ENCODE results near the gene PRDM16. TPM values are rescaled to one million over a fixed set of nuclear protein-coding genes. Genes with fewer than 3 reads are reported as not detected.

PRDM16 gene
- total RNA-seq, 1 experiment from 2014 or later, result 22.3 TPM

DNA sequence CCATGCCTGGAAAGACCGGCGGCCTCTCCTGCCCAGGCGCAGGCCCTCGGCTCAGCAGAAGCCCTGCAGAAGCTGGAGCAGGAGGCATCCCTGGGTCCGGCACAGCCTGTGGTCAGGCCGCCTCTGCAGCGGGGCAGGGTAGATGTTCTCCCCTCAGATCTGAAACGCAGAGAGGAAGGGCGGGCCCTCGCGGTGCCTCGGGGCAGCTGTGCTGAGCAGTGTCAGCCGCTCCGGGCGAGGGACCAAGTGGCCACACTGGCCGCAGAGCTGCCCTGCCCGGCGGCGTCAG, 210.1 kb downstream of the PRDM16 start:
- ATAC-seq (no peak), DNase-seq (ENCODE audit: low read depth, low spot score) (no peak)
- H3K9me3 ChIP-seq (ENCODE audit: control insufficient read depth, insufficient read depth, low read depth, low read length), result no peaks in the 10 kb centered on the region
- ChIA-PET CTCF (no interaction called here), POLR2A (no interaction called here)
- H3K4me1 ChIP-seq (ENCODE audit: control insufficient read depth, insufficient read depth, low read length), result peaks cover 1% of the 10 kb centered on the region
- TF ChIP-seq, protein P1, sequence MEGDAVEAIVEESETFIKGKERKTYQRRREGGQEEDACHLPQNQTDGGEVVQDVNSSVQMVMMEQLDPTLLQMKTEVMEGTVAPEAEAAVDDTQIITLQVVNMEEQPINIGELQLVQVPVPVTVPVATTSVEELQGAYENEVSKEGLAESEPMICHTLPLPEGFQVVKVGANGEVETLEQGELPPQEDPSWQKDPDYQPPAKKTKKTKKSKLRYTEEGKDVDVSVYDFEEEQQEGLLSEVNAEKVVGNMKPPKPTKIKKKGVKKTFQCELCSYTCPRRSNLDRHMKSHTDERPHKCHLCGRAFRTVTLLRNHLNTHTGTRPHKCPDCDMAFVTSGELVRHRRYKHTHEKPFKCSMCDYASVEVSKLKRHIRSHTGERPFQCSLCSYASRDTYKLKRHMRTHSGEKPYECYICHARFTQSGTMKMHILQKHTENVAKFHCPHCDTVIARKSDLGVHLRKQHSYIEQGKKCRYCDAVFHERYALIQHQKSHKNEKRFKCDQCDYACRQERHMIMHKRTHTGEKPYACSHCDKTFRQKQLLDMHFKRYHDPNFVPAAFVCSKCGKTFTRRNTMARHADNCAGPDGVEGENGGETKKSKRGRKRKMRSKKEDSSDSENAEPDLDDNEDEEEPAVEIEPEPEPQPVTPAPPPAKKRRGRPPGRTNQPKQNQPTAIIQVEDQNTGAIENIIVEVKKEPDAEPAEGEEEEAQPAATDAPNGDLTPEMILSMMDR (IDR thresholded peaks at IDR 0.05), result no peak
- TF ChIP-seq, protein P2, sequence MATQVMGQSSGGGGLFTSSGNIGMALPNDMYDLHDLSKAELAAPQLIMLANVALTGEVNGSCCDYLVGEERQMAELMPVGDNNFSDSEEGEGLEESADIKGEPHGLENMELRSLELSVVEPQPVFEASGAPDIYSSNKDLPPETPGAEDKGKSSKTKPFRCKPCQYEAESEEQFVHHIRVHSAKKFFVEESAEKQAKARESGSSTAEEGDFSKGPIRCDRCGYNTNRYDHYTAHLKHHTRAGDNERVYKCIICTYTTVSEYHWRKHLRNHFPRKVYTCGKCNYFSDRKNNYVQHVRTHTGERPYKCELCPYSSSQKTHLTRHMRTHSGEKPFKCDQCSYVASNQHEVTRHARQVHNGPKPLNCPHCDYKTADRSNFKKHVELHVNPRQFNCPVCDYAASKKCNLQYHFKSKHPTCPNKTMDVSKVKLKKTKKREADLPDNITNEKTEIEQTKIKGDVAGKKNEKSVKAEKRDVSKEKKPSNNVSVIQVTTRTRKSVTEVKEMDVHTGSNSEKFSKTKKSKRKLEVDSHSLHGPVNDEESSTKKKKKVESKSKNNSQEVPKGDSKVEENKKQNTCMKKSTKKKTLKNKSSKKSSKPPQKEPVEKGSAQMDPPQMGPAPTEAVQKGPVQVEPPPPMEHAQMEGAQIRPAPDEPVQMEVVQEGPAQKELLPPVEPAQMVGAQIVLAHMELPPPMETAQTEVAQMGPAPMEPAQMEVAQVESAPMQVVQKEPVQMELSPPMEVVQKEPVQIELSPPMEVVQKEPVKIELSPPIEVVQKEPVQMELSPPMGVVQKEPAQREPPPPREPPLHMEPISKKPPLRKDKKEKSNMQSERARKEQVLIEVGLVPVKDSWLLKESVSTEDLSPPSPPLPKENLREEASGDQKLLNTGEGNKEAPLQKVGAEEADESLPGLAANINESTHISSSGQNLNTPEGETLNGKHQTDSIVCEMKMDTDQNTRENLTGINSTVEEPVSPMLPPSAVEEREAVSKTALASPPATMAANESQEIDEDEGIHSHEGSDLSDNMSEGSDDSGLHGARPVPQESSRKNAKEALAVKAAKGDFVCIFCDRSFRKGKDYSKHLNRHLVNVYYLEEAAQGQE (IDR thresholded peaks at IDR 0.05; ENCODE audit: insufficient read depth in 1 of 2, low read depth in 2 of 2, low read length in 1 of 2), result no peak
- no peak for TF ChIP-seq SIN3A (IDR thresholded peaks at IDR 0.05; ENCODE audit: borderline replicate concordance, insufficient read depth, low read depth, low read length)
- no peak for TF ChIP-seq POLR2AphosphoS5 (IDR thresholded peaks at IDR 0.05; ENCODE audit: low read depth, low read length)
- no peak for TF ChIP-seq TCF7L2 (IDR thresholded peaks at IDR 0.05; ENCODE audit: low read depth, low read length)
- BruUV-seq (replicated peaks), result no TSS peak
- in situ Hi-C loops (cut with HindIII; ENCODE audit: low pct_unique_long_range_greater_than_20kb, low sequenced_read_pairs), result no loop called here
- intact Hi-C loops (cut with micrococcal nuclease; ENCODE audit: unreplicated experiment), result no loop called here
- H3K27ac ChIP-seq (ENCODE audit: low read length), result no peak overlapping the region
- no peaks in the 10 kb centered on the region for H3K27me3 ChIP-seq (ENCODE audit: control insufficient read depth, insufficient read depth, low read length)
- H3K36me3 ChIP-seq (ENCODE audit: control insufficient read depth, insufficient read depth, low read length), result no peaks in the 10 kb centered on the region
- no peak overlapping the region for H3K4me3 ChIP-seq (ENCODE audit: low read depth in 2 of 2, low read length in 2 of 2)

- no peak for TF ChIP-seq POLR2AphosphoS5 (IDR thresholded peaks at IDR 0.05; ENCODE audit: low read depth, low read length)
- TF ChIP-seq, protein P1 (IDR thresholded peaks at IDR 0.05), result no peak
- no peak for TF ChIP-seq SIN3A (IDR thresholded peaks at IDR 0.05; ENCODE audit: borderline replicate concordance, insufficient read depth, low read depth, low read length)
- TF ChIP-seq, protein P2 (IDR thresholded peaks at IDR 0.05; ENCODE audit: insufficient read depth in 1 of 2, low read depth in 2 of 2, low read length in 1 of 2), result no peak
- no peak for TF ChIP-seq TCF7L2 (IDR thresholded peaks at IDR 0.05; ENCODE audit: low read depth, low read length)
- Histone ChIP-seq H3K36me3 (ENCODE audit: control insufficient read depth, insufficient read depth, low read length) (no peaks in the 10 kb centered on the region), H3K9me3 (ENCODE audit: control insufficient read depth, insufficient read depth, low read depth, low read length) (no peaks in the 10 kb centered on the region), H3K27me3 (ENCODE audit: control insufficient read depth, insufficient read depth, low read length) (no peaks in the 10 kb centered on the region), H3K27ac (ENCODE audit: low read length) (no peak overlapping the region), H3K4me3 (ENCODE audit: low read depth in 2 of 2, low read length in 2 of 2) (no peak overlapping the region), H3K4me1 (ENCODE audit: control insufficient read depth, insufficient read depth, low read length) (peaks cover 3% of the 10 kb centered on the region)
- DNase-seq (ENCODE audit: low read depth, low spot score) (no peak), ATAC-seq (no peak)
- ChIA-PET POLR2A (interaction anchor here (0.6 kb wide), 2 partner anchors 27 to 52 kb away, joined by 3 to 4 read pairs; no protein-coding TSS in a partner anchor), CTCF (interaction anchor here (0.5 kb wide), 1 partner anchor 213 kb away, joined by 5 read pairs; no protein-coding TSS in a partner anchor)
- in situ Hi-C loops (cut with HindIII; ENCODE audit: low pct_unique_long_range_greater_than_20kb, low sequenced_read_pairs) (no loop called here), intact Hi-C loops (cut with micrococcal nuclease; ENCODE audit: unreplicated experiment) (no loop called here)
- BruUV-seq (replicated peaks), result no TSS peak
These were observed 212.7 kb downstream of the PRDM16 start for GRCh38 chr1:3281735-3282134.
